Ectodermal cell (in vitro differentiated cells): Measurements from ENCODE around the gene SORCS3. TPM values are rescaled to one million over a fixed set of nuclear protein-coding genes. Genes with fewer than 3 reads are reported as not detected.

ENCODE experiments used
- H3K27ac ChIP-seq: 2 replicates; pipeline ENCODE4 v1.7.0; 2013; ENCODE audit warnings: mild to moderate bottlenecking, low read depth, low read length; ENCODE audit not compliant: insufficient read depth, poor library complexity, severe bottlenecking
- H3K27me3 ChIP-seq: 2 replicates; pipeline ENCODE4 v1.7.0; 2013; ENCODE audit warnings: mild to moderate bottlenecking, low read length; ENCODE audit not compliant: insufficient read depth, control insufficient read depth, poor library complexity, severe bottlenecking
- H3K36me3 ChIP-seq: one replicate; pipeline ENCODE4 v1.7.0; 2013; ENCODE audit warnings: low read length; ENCODE audit not compliant: control insufficient read depth, insufficient read depth
- H3K4me1 ChIP-seq: one replicate; pipeline ENCODE4 v1.7.0; 2013; ENCODE audit warnings: low read length; ENCODE audit not compliant: control insufficient read depth, insufficient read depth
- H3K4me3 ChIP-seq: 2 replicates; pipeline ENCODE4 v1.7.0; 2013; ENCODE audit warnings: low read depth, low read length, control low read depth; ENCODE audit not compliant: insufficient read depth
- H3K9me3 ChIP-seq: 2 replicates; pipeline ENCODE4 v1.7.0; 2013; ENCODE audit warnings: mild to moderate bottlenecking, low read length, moderate library complexity; ENCODE audit not compliant: control insufficient read depth
- WGBS, 2 experiments: methylation state at CpG; one replicate each; pipeline ENCODE4 v1.1.7; 2013; ENCODE audit warnings: missing lambda C conversion rate in 2 of 2; 5-methylcytosine and 5-hydroxymethylcytosine counted together
- polyA plus RNA-seq, 4 experiments: library from polyadenylated mRNA; stranded (reverse); fragments of 50-300 nt; gene quantifications; one replicate each; pipeline ENCODE4 v1.2.3, GENCODE V29; 2013

The SORCS3 gene
- polyA plus RNA-seq (2013, experiment 1 of 4), result 1.2 TPM
- 1.3 TPM for polyA plus RNA-seq (2013, experiment 2 of 4)
- 1.5 TPM for polyA plus RNA-seq (2013, experiment 3 of 4)
- 1.7 TPM for polyA plus RNA-seq (2013, experiment 4 of 4)

GRCh38 chr10:104641187-104641936 is at the start of gene SORCS3:
SORCS3 (plus strand) TSS chr10:104641290.
- peak within 1 kb of the TSS; percentile 43 for H3K4me3 ChIP-seq
- no peaks in the 10 kb centered on the region for H3K36me3 ChIP-seq
- peaks cover 5% of the 10 kb centered on the region for H3K4me1 ChIP-seq
- H3K27me3 ChIP-seq, result peaks cover 91% of the 10 kb centered on the region
- no peak within 1 kb of the TSS for H3K27ac ChIP-seq
- WGBS, 2 experiments, result 0% methylated on average over 96 of the region's 96 CpGs
- H3K9me3 ChIP-seq, result no peaks in the 10 kb centered on the region

GRCh38 chr10:104591441-104591840 is 49.6 kb upstream of the SORCS3 start:
- Histone ChIP-seq H3K27me3 (no peaks in the 10 kb centered on the region), H3K4me3 (no peak overlapping the region)
- 87 to 94% methylated on average over 3 of the region's 3 CpGs for WGBS, 2 experiments

GRCh38 chr10:104601166-104601565 is 39.9 kb upstream of the SORCS3 start:
- H3K27ac ChIP-seq, result no peak overlapping the region
- no peaks in the 10 kb centered on the region for H3K9me3 ChIP-seq
- no peaks in the 10 kb centered on the region for H3K4me1 ChIP-seq
- 92% methylated on average over 1 of the region's 1 CpG; no CpG with 5 or more reads in 1 of the 2 experiments for WGBS, 2 experiments
- H3K4me3 ChIP-seq, result no peak overlapping the region
- H3K27me3 ChIP-seq, result no peaks in the 10 kb centered on the region
- H3K36me3 ChIP-seq, result no peaks in the 10 kb centered on the region

More at GRCh38 chr10:104591441-104591840, 49.6 kb upstream of the SORCS3 start:
- no peaks in the 10 kb centered on the region for H3K9me3 ChIP-seq
- H3K36me3 ChIP-seq, result no peaks in the 10 kb centered on the region
- H3K4me1 ChIP-seq, result no peaks in the 10 kb centered on the region
- no peak overlapping the region for H3K27ac ChIP-seq

- WGBS, 2 experiments, result 90 to 92% methylated on average over 7 of the region's 7 CpGs
- Histone ChIP-seq H3K4me3 (no peak overlapping the region), H3K27me3 (no peaks in the 10 kb centered on the region), H3K9me3 (no peaks in the 10 kb centered on the region), H3K27ac (no peak overlapping the region), H3K4me1 (no peaks in the 10 kb centered on the region), H3K36me3 (no peaks in the 10 kb centered on the region)
Measured at GRCh38 chr10:104608091-104608828, 32.8 kb upstream of the SORCS3 start.

- WGBS, 2 experiments, result 74 to 84% methylated on average over 6 of the region's 6 CpGs
- no peaks in the 10 kb centered on the region for H3K27me3 ChIP-seq
Measured at GRCh38 chr10:104612571-104613205, 28.4 kb upstream of the SORCS3 start.

GRCh38 chr10:104613406-104613805 is 27.7 kb upstream of the SORCS3 start:
- Histone ChIP-seq H3K4me3 (no peak overlapping the region), H3K27ac (no peak overlapping the region), H3K27me3 (no peaks in the 10 kb centered on the region), H3K36me3 (no peaks in the 10 kb centered on the region), H3K4me1 (no peaks in the 10 kb centered on the region), H3K9me3 (no peaks in the 10 kb centered on the region)
- WGBS, 2 experiments, result 100% methylated on average over 2 of the region's 2 CpGs

More at GRCh38 chr10:104612571-104613205, 28.4 kb upstream of the SORCS3 start:
- H3K36me3 ChIP-seq, result no peaks in the 10 kb centered on the region
- H3K27ac ChIP-seq, result no peak overlapping the region
- H3K4me3 ChIP-seq, result no peak overlapping the region
- no peaks in the 10 kb centered on the region for H3K9me3 ChIP-seq
- H3K4me1 ChIP-seq, result no peaks in the 10 kb centered on the region

GRCh38 chr10:104614245-104614831 is 26.8 kb upstream of the SORCS3 start:
- no peaks in the 10 kb centered on the region for H3K36me3 ChIP-seq
- no peaks in the 10 kb centered on the region for H3K9me3 ChIP-seq
- 82 to 85% methylated on average over 6 of the region's 6 CpGs for WGBS, 2 experiments
- H3K27me3 ChIP-seq, result no peaks in the 10 kb centered on the region
- no peak overlapping the region for H3K4me3 ChIP-seq
- H3K27ac ChIP-seq, result no peak overlapping the region
- H3K4me1 ChIP-seq, result no peaks in the 10 kb centered on the region

GRCh38 chr10:104615136-104615535 is 26.0 kb upstream of the SORCS3 start:
- H3K4me3 ChIP-seq, result no peak overlapping the region
- H3K9me3 ChIP-seq, result no peaks in the 10 kb centered on the region
- WGBS, 2 experiments, result 87 to 91% methylated on average over 2 of the region's 2 CpGs
- H3K36me3 ChIP-seq, result no peaks in the 10 kb centered on the region
- H3K27ac ChIP-seq, result no peak overlapping the region
- no peaks in the 10 kb centered on the region for H3K4me1 ChIP-seq
- no peaks in the 10 kb centered on the region for H3K27me3 ChIP-seq

GRCh38 chr10:104617831-104618230 is 23.3 kb upstream of the SORCS3 start:
- Histone ChIP-seq H3K27me3 (no peaks in the 10 kb centered on the region), H3K36me3 (no peaks in the 10 kb centered on the region), H3K27ac (no peak overlapping the region), H3K4me3 (no peak overlapping the region), H3K4me1 (no peaks in the 10 kb centered on the region), H3K9me3 (no peaks in the 10 kb centered on the region)
- 81 to 90% methylated on average over 2 of the region's 2 CpGs for WGBS, 2 experiments
